LoVo (cell line): Measurements from ENCODE around the gene BCL6.

Experiments used
- DNase-seq: peaks from one replicate; pipeline ENCODE4 v3.0.0-alpha.2; 2016; ENCODE audit warnings: low spot score

BCL6 gene

GRCh38 chr3:187673012-187673411, 72.3 kb downstream of the BCL6 start:
- no peak for DNase-seq
